VCaP (cell line): Measurements from ENCODE around the gene ICAM4.

Experiments
- H3K27ac ChIP-seq: fragments of 450-650 bp; 2 replicates; pipeline ENCODE4 v1.5.1; 2017
- CTCF ChIP-seq: fragments of 450-650 bp; conservative IDR thresholded peaks from 2 replicates; pipeline ENCODE4 v1.5.1; 2017; ENCODE audit warnings: mild to moderate bottlenecking, moderate library complexity

The ICAM4 gene

GRCh38 chr19:10289167-10289835 lies 2.5 kb downstream of the ICAM4 start:
- H3K27ac ChIP-seq, result no peak overlapping the region; the same call in 1 of the 2 replicates
- TF ChIP-seq CTCF, result no peak

GRCh38 chr19:10289836-10290356 lies 3.1 kb downstream of the ICAM4 start, which contains the start of gene ICAM5:
ICAM5 (plus strand) TSS chr19:10289952; CDS start chr19:10290044, 92 bp downstream.
- no peak within 1 kb of the TSS; the same call in 1 of the 2 replicates for H3K27ac ChIP-seq

GRCh38 chr19:10290357-10290875 lies 3.7 kb downstream of the ICAM4 start:
- H3K27ac ChIP-seq, result no peak overlapping the region
- TF ChIP-seq CTCF, result no peak

More at GRCh38 chr19:10289836-10290356, 3.1 kb downstream of the ICAM4 start, which contains the start of gene ICAM5:
- TF ChIP-seq CTCF, result no peak

GRCh38 chr19:10290876-10291553 lies 4.3 kb downstream of the ICAM4 start:
- no peak for TF ChIP-seq CTCF
- H3K27ac ChIP-seq, result no peak overlapping the region

- H3K27ac ChIP-seq, result no peak overlapping the region
- TF ChIP-seq CTCF, result no peak
Measured at GRCh38 chr19:10291554-10292205, 4.9 kb downstream of the ICAM4 start.

GRCh38 chr19:10292206-10292788 lies 5.5 kb downstream of the ICAM4 start:
- no peak overlapping the region for H3K27ac ChIP-seq
- no peak for TF ChIP-seq CTCF
